Activated gamma-delta T cell treated with anti-CD3 and anti-CD28 coated beads, Interleukin-2, amount 50 U/mL, for 16 hours (primary cell): ENCODE data around the gene HOXB1.

Source experiments
- DNase-seq: peaks from one replicate; pipeline ENCODE4 v3.0.0-alpha.2; 2020; ENCODE audit warnings: low read depth

HOXB1 gene

DNA sequence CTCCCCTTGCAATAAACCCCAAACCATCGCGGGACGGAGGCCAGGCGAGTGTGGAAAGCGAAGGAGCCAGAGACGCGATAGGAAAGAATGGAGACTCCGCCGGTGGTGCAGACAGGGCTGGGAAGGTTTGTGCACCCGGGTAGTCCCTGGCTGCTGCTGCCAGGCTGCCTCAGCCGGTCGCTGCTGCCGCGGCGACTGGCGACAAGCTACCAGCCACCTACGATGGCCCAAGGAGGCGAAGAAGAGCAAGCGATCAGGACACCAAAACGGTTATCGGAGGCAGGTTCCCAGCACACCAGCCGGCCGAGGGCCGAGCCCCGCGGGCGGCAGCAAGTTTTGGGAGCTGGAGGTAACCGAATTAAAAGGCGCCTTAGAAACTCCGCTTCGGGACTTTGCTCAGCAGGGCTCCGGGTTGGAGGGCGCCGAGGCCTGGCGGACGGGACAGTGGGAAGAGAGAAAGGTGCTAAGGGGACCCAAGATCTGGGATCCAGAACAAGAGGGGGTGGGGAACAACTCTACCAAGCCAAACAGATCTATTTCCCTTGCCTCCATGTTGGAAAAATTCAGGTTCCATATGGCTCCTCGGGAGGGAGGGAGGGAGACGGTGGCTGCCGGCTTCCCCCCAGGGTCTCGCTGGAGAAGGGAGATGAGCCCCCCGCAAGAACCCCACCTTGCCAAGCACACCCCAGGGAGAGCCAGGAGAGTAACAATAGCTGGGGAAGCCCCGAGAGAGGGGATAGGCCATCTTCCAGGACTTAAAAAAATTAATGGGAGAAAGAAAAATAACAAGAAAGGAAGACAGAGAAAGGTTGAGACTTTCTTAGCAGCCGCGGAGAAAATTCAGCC, 23.8 kb upstream of the HOXB1 start:
- no peak for DNase-seq

DNA sequence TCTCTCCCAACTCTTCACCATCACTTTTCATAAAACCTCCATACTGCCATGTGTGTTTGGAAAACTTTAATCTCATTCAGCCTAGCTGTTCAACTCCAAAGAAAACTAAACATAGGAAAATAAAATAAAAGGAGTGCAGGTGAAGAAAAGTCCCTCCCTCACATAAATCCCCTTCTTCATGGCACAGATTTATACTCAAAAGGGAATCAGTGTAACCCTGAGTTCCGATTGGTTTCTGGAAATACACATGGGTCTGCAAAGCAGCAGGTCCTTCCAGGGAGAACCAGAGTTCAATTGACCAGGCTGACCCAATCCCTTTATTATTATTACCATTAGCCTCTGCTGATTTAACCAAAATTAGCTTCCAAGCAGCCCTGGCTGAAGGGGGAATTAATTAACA, 23.0 kb upstream of the HOXB1 start:
- DNase-seq = no peak

DNA sequence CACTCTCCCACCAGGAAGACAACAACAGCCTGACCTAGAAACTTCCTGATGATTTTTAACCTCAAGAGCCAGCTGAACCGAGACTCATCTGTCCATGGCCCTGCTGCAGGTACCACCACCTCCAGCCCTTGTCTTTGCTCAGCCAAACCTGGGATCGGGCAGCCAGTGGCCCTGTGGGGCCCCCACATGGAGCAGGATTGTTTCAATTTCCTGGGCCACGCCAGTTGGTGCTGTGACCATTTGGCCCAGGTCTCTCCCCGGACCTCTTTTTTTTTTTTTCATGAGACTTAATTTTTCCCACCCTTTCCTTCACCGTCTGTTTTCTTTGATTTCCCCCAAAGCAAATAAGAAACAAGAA, 22.4 kb upstream of the HOXB1 start:
- DNase-seq = no peak

DNA sequence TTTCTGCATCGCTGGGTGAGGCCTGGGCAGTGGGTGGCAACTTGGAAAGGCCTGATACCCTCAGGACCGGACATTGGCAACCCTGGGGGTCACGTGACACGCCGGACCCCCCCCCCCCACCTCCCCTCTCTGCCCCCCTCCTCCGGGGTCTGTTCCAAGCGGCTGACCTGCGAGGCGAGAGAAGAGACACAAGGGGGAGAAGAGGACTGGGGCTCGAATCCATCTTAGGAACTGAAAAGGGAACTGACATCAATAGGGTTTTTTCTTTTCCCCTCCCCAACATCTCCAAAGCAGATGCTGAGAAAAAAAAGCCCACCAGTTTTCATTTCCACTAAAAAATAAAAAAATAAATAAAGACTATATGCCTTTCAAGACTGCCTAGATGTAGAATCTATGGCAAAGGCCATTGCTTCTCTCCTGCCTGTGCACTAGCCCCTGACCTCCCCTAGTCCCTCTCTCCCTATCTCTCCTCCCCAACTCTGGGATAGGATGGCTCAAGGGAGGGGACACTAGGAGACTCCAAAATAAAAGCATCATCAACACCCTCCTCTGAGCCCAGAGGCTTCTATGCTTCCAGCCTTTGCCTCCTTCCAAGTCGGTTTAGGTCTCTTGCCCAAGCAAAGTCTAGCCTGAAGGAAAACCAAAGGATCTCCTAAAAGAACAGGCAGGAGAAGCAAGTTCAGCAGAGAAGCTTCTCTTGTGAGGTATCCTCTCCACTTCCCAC, 21.8 kb upstream of the HOXB1 start:
- DNase-seq = no peak

DNA sequence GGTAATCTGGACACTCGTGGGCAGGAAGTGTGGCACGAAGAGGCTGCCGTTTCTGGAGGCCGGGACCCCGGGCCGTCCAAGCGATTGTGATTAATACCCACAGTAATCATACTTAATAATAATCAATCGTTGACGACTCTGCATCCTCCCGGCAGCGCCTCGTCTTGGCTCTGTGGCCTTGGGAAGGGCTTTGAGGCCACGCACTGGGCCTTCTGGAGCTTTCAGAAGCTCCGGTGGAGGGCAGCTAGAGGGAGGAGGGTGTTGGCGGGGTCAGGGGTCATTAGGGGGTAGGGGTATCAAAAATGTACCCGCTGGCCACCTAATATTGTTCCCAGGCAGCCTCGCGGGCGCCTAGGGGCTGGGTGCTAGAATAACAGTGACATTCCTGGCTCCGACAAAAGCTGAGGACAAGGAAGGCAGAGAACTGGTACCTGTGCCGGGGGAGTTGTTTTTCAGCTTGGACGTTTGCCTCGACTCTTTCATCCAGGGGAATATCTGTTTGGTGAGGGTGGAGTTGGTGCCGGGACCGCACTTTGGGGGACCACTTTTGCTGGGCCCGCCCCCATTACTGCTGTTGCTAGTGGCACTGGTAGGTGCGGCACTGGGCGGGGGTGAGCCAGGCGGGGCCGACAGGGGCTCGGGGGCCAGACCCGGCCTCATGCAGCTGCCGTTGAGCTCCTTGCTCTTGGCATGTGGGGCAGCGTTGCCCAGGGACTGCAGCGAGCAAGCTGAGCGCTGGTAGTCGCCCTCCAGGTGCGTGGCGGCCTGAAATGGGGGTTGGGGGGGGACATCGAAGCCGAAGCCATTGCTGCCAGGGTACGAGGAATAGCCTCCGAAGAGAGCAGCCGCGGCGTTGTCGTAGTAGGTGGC, 21.0 kb upstream of the HOXB1 start:
- no peak for DNase-seq

DNA sequence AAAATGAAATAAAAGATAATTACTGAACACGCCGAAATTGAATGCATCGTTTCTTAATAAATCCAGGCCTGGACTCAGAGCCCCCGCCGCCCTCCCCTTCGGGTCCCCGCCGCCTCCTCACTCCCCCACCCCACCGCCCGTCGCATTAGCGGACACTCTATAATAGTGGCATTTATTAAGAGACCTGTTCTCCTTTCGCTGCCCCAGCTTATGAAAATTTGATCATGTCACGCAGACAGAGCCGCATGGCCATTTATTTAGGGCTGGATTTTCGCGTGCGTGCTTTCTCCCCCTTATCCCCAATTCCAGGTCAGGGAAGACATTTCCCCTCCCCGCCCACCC, 20.4 kb upstream of the HOXB1 start:
- DNase-seq = no peak

DNA sequence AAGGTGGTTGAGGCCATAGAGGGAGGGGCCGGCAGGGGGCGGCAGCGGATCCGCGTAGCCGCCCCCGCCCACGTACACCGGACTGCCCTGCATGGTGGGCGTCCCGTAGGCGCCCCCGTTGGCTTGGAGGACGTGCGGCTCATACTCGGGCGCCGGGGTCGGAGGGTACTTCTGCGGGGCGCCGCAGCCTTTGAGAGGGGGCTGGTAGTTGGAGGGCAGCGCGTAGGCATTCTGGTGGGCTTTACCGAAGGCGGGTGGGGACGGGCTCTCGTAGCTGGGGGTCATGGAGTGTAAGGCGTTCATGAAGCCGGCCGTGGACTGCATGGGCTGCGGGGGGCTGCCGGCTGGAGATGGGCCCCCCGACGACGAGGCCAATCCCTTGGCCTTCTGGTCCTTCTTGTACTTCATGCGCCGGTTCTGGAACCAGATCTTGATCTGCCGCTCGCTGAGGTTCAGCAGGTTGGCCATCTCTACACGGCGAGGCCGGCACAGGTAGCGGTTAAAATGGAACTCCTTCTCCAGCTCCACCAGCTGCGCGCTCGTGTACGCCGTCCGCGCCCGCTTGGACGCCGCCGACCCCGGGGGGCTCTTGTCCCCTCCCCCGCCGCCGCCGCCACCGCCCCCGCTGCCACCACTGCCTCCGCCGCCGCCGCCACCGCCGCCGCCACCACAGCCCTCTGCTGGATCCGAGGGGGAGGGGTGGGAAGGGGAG, 19.8 kb upstream of the HOXB1 start:
- no peak for DNase-seq

DNA sequence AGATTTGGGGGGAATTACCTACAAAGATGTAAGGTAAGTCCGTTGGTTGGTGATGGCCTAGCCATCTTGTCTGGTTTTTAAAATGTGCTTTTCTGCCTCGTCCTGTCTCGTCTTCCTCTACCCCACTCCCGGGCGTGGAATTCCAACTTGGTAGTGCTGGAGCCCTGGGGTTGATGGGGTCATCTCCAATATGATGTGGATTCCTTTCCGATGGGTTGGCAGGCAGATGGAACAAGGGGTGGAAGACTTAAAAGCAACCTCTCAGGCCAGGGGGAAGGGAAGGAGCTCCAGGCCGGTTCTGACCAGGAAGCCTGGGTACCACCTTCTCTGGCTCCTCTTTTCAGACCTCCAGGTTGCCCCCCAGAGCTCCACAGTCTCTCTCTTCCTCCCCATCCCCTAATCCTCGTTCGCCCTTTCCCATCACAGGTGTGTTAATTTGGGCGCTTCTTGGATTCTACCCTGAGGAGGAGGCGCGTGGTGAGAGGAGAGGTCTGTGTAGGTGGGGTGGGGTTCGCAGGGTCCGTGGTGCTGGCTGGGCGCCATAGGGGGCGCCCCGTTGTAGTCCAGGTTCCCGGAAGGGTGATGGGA, 19.2 kb upstream of the HOXB1 start:
- no peak for DNase-seq

DNA sequence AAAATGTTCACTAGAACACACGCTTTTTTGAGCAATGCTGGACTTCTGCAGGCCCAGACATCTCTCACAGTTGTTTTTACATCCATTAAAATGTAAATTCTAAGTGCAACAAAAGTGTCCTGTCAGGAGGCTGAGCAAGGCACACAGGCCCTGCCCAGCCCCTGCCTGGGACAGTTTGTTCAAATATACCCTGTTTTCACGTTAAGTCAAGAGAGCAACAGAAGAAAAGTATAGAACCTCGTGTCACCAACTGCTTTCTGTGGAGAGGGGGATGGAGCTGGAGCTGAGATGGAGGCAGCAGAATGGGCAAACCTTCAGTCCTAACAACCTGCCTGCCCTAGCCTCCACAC, 18.4 kb upstream of the HOXB1 start:
- no peak for DNase-seq

DNA sequence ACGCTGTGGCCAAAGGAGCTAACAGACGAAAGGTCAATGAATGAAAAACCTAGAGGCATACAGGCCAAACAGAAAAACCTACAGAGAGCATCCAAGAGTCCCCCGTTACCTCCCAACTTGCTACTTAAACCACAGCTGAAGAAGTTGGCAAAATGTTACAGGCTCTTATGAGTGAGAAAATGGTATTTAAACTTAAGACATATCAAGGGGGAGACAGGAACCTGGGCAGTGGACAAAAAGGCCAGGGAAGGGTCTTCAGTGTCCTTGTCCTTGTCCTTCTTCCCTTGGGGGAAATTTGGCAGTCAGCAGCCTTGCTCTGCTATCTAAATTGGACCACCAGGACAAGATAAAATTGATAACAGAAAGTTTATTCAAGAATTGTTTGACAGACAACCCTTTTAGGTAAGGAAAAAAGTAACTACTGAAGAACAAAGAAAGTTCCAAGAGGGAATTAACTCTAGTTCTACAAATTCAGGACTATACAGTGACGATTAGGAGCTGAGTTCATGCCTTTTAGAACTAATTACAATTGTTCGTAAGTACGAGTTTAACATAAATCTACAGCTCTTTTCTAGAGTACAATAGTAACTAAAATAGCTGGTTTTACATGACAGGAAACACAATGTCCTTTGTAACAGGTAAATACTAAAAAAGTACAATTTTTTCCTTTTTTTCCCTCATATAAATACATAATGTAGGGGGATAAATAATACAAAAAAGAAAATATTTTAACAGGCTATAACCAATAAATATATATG, 17.9 kb upstream of the HOXB1 start:
- no peak for DNase-seq

DNA sequence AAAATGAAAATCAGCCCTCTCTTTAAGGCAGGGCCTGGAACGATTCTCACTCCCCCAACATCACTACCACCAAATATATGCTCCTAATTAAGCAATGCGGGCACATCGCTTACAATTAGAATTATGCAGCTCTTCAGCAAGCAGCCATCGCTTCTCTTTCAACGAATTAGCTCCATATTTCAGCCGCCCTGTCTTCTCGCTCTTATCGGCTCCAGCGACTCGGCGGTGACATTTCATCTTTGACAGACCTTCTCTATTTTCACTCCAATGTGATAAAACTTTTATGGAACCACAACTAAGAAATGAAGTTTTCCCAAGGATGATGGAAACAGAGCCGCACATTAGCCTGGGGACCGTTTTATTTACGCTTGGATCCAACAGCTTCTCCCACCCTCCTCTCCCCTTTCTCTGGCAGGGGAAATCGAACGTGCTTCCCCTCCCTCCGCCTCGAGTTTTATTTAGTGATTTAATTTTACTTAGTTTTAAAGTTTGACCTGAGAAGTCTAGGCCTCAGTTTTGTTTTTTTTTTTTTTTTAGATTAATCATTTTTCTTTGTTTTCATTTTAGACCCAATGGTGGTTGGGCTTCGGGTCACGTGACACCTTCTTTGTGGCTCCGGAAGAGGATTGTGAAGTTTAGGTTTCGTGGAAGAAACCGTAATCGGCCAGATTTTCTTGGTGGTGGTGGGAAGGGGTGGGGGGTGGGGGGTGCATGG, 17.2 kb upstream of the HOXB1 start:
- no peak for DNase-seq

DNA sequence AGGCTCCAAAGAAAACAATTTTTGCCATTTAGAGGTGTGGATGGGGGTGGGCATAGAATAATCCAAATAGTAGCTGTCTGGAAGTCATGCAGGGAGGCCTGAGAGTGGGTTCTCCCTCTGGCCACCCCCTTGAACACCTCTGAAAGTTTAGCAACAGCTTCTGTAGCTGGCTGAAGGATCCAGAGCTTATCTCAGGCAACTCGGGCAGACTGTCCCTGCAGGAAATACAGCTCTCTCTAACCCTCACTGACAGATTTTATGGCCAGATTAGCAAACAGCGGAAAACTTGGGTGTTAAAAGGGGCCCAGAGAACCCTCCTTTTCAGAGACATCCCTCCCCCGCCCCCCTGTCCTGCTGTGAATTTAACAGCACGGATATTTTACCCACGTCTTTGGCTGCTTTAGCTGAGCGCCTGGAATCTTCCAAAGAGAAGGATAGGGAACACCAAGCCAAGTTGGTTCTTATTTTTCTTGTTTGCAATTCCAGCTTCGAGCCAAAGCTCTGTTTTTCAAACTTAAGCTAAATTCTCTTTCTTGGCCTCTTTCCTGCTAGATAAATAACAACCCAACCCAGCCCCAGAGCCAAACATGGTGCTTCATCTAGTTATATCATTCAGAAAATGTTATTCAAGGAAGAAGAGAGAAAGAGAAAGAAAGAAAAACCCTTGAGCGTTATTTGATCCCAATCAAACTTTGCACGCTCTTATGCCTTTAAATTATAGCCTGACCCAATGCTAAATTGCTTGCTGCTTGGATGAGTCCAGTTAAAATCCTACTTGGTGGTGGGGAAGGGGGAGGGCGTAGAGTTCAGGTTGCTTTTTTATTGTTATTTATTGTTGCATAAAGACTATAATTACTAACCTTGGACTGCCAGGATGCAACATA, 16.4 kb upstream of the HOXB1 start:
- DNase-seq = no peak

DNA sequence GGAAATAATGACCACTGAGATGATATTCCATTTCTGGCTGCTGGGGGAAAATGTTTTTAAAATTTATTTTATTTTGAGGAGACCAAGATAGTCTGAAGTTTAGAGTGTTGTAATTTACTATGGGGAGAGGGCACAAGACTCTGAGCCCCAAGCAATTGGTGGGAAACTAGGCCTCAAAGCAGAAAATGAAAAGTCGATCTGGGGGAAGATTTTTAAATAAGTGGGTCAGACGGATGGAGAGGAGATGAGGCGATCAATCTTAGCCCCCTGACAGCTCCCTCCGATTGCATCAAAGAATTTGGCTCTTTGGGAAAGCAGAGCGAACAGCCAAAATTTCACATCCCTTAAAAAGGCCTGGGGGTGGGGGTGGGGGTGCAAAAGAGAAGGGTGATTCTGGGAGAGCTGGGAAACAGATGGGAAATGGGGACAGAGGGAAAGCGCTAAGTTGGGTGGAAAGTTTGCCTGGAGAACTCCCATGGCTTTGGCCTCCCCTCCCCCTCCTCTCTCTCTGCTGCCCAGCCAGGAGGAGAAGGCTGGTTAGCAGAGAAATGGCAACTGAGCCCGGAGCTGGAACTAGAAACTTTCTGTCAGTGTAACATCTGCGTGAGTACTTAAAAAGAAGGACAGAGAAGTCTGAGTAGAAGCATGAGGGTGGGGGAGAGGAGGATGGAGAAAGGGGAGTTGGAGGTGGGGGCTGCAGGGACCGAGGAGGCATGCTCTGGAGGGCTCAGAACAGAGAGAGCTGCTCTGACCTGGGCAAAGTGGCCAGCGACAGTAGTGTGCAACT, 15.5 kb upstream of the HOXB1 start:
- DNase-seq = no peak

DNA sequence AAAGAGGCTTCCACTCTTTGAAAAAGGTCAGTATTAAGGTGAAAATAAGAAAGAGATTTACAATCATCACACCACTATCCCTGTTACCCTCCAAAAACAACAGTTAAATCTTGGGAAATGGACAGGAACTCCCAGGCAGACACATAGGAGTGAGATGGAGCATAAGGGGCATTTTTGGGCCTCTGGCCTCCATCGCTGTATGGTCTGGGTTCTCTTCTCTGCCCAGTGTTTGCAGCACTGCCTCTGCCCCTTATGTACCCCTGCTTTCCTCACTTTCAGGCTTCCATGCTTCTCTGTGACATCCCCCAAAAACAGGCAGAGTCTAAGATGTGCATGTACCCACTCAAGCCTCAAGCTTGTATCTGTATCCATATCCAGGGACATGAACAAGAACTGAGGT, 14.7 kb upstream of the HOXB1 start:
- DNase-seq = no peak

DNA sequence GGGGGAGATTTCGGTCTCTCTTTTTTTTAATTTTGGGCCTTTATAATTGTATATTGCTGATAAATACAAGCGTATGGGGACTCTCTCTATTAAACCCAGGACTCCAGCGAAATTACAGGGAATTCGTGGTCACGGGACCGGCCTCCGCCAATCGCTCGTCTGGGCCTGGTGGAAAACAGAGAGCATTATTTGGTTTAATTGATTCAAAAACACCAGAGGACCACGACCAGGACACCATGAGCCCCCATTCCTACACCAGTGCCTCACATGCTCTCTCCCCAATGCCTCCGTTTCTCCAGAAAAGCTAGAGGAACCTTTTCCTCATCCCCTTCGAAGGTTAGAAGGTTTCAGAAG, 14.2 kb upstream of the HOXB1 start, which contains the start of gene HOXB2:
TSS of gene HOXB2 (minus strand) at position 88 of the 354 bp plus-strand sequence. CDS start 198 bp downstream, outside the sequence.
- no peak for DNase-seq

DNA sequence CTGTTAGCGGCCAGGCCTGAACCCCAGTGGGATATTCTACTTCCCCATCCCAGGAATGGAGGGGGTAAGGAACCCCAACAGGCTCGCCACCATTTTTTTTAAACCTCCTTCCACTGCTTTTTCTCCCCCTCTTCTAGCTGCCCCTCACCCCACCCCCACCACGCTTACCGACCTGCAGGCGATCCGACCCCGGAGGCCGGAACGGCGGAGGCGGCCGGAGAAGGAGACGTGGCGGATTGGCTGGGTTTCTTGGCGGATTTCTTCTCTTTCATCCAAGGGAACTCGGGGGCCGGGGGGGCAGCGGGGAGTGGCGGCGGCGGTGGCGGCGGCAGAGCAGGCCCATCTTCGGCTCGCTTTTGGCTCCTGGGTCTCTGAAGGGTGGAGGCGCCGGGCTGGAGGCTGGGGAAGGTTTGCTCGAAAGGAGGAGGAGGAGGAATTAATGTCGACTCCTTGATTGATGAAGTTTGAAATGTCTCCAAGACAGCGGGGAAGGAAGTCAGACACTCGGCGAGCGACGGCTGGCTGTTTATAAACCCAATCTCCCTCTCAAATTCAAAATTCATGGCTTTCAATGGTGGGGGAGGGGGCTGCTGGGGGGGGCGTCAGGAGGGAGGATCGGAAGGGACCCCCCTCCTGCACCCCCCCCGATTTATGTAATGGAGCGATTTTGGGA, 13.7 kb upstream of the HOXB1 start:
- no peak for DNase-seq

DNA sequence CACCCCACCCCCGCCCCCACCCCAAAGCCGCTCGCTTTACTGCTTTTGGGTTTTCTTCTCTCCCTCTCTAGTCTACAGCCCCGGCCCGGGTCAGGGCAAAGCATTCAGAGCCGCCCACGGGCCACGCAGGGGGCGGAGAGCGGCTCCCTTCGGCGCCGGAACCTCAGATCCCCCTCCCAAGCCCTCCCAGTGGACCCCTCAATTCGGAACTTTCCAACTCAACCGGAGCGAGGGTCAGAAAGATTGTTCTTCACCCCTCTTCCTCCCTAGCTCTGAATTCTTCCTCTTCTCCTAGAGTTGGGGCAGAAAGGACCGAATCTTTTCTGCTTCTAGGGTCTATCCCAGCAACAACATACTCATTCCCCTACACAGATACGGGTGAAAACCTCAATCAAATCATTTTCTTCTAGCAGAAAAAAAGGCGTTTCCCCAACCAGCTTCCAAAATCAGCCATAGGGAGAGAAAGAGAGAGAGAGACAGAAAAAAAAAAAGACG, 13.1 kb upstream of the HOXB1 start:
- DNase-seq = no peak
